Esophagus squamous epithelium (tissue), 5 donors: ENCODE results near the gene LAMC3. TPM values are rescaled to one million over a fixed set of nuclear protein-coding genes. Genes with fewer than 3 reads are reported as not detected.

ENCODE experiments used
- DNase-seq: peaks from one replicate; lab custom pipeline; 2025; lab: John Stamatoyannopoulos, UW
- H3K27ac ChIP-seq, 4 donors: fragments of 200-600 bp; sonication (generic); one replicate each; pipeline ENCODE4 v1.5.1; 2016 to 2019; ENCODE audit warnings: mild to moderate bottlenecking in 1 of 4
- H3K27me3 ChIP-seq, 4 donors: fragments of 200-600 bp; sonication (generic); 1 replicate in 3 of 4; 2 replicates in 1 of 4; pipeline versions ENCODE4 v1.5.1 to v1.6.0; 2017 to 2021; ENCODE audit warnings: antibody characterized with exemption in 1 of 4
- H3K36me3 ChIP-seq, 3 donors: fragments of 200-600 bp; sonication (generic); one replicate each; pipeline ENCODE4 v1.5.1; 2016 to 2019
- H3K4me1 ChIP-seq, 3 donors: fragments of 200-600 bp; sonication (generic); one replicate each; pipeline ENCODE4 v1.5.1; 2017 to 2019
- H3K4me3 ChIP-seq, 4 donors: fragments of 200-600 bp; sonication (generic); 1 replicate in 3 of 4; 2 replicates in 1 of 4; pipeline ENCODE4 v1.5.1; 2016 to 2019; ENCODE audit warnings: mild to moderate bottlenecking in 2 of 4, moderate library complexity in 1 of 4
- H3K9me3 ChIP-seq, 3 donors: fragments of 200-600 bp; sonication (generic); one replicate each; pipeline ENCODE4 v1.5.1; 2016 to 2019
- POLR2A ChIP-seq, 4 donors: fragments of 450-650 bp; IDR thresholded peaks; one replicate each; pipeline ENCODE4 v1.6.1; 2017; ENCODE audit warnings: antibody characterized with exemption in 4 of 4, mild to moderate bottlenecking in 4 of 4, moderate library complexity in 3 of 4
- WGBS, 2 donors: methylation state at CpG; one replicate each; pipeline ENCODE4 v1.1.5; 2018; 5-methylcytosine and 5-hydroxymethylcytosine counted together
- intact Hi-C: fragments of 100-400 bp; cut with DNase I; formaldehyde crosslinking; loops from one replicate; pipeline ENCODE4 v1.15.0; 2022
- total RNA-seq, 4 donors: library from RNA; depleted of rRNA; stranded (reverse); fragments of >200 nt; gene quantifications; one replicate each; pipeline ENCODE4 v1.1.0, GENCODE V29; 2016
- TF ChIP-seq, protein P1 (sequence below), 6 experiments: fragments of 450-650 bp in 4 of 6; fragments of 200-600 bp in 2 of 6; sonication (generic) in 2 of 6; IDR thresholded peaks; one replicate each; pipeline ENCODE4 v1.5.1; 2016 to 2019; ENCODE audit warnings: antibody characterized with exemption in 6 of 6, mild to moderate bottlenecking in 4 of 6, moderate library complexity in 4 of 6
- donor health status: DM: yes; HTN: yes; CAD: no.

The LAMC3 gene
- total RNA-seq, 4 donors from 2014 or later, result 0.53 to 4.6 (median 2.7) TPM

DNA sequence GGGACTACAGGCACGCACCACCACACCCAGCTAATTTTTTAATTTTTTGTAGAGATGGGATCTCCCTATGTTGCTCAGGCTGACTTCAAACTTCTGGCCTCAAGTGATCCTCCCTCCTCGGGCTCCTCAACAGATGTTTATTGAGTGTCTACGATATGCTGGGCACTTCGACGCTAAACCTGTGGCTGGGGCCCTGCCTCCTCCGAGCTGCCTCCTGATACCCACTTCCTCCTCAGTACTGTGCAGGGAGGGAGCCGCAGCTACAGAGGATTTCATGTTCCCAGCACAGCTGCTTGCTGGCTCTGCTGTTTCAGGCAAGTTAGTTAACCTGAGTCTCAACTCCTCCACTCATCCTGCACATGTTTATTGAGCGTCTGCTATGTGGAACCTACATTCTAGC is 97.0 kb downstream of the LAMC3 start:
- H3K27ac ChIP-seq, result no peak overlapping the region
- intact Hi-C loops, result no loop called here
- H3K4me1 ChIP-seq, result peaks cover 0 to 16% (median 0%) of the 10 kb centered on the region in 3 donors
- no peaks in the 10 kb centered on the region for H3K9me3 ChIP-seq
- TF ChIP-seq, protein P1, sequence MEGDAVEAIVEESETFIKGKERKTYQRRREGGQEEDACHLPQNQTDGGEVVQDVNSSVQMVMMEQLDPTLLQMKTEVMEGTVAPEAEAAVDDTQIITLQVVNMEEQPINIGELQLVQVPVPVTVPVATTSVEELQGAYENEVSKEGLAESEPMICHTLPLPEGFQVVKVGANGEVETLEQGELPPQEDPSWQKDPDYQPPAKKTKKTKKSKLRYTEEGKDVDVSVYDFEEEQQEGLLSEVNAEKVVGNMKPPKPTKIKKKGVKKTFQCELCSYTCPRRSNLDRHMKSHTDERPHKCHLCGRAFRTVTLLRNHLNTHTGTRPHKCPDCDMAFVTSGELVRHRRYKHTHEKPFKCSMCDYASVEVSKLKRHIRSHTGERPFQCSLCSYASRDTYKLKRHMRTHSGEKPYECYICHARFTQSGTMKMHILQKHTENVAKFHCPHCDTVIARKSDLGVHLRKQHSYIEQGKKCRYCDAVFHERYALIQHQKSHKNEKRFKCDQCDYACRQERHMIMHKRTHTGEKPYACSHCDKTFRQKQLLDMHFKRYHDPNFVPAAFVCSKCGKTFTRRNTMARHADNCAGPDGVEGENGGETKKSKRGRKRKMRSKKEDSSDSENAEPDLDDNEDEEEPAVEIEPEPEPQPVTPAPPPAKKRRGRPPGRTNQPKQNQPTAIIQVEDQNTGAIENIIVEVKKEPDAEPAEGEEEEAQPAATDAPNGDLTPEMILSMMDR (IDR thresholded peaks at IDR 0.05), result no peak
- TF ChIP-seq POLR2A (IDR thresholded peaks at IDR 0.05), result no peak
- H3K4me3 ChIP-seq, result no peak overlapping the region
- H3K36me3 ChIP-seq, result peaks cover 0 to 10% (median 0%) of the 10 kb centered on the region in 3 donors
- no peak for DNase-seq
- H3K27me3 ChIP-seq, result no peaks in the 10 kb centered on the region
- WGBS, 2 donors, result 83 to 90% methylated on average over 4 to 8 of the region's 8 CpGs

DNA sequence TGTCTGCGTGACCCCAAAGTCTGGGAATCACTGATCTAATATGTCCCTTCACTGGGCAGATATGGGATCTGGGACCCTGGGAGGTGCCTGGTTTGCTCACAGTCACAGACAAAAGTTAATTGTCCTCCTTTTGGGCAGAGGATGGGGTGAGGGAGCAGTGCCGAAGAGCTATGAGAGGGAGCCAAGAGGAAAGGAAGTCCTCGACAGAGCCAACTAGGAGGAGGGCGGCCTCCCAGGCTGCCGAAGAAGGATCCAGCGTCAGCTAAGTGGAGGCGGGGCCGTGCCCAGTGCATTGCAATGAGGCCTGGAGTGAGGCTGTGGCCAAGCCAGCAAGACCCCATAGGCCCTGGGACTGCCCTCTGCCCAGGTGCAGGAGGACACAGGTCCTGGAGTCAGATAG is 98.8 kb downstream of the LAMC3 start:
- no peak overlapping the region for H3K4me3 ChIP-seq
- no peak overlapping the region for H3K27ac ChIP-seq
- H3K9me3 ChIP-seq, result no peaks in the 10 kb centered on the region
- DNase-seq, result no peak
- no peaks in the 10 kb centered on the region for H3K27me3 ChIP-seq
- 71 to 79% methylated on average over 5 to 8 of the region's 8 CpGs for WGBS, 2 donors
- intact Hi-C loops, result no loop called here
- H3K36me3 ChIP-seq, result peaks cover 0 to 10% (median 0%) of the 10 kb centered on the region in 3 donors
- H3K4me1 ChIP-seq, result peaks cover 0 to 13% (median 0%) of the 10 kb centered on the region in 3 donors
- TF ChIP-seq, protein P1 (IDR thresholded peaks at IDR 0.05), result no peak
- TF ChIP-seq POLR2A (IDR thresholded peaks at IDR 0.05), result no peak

DNA sequence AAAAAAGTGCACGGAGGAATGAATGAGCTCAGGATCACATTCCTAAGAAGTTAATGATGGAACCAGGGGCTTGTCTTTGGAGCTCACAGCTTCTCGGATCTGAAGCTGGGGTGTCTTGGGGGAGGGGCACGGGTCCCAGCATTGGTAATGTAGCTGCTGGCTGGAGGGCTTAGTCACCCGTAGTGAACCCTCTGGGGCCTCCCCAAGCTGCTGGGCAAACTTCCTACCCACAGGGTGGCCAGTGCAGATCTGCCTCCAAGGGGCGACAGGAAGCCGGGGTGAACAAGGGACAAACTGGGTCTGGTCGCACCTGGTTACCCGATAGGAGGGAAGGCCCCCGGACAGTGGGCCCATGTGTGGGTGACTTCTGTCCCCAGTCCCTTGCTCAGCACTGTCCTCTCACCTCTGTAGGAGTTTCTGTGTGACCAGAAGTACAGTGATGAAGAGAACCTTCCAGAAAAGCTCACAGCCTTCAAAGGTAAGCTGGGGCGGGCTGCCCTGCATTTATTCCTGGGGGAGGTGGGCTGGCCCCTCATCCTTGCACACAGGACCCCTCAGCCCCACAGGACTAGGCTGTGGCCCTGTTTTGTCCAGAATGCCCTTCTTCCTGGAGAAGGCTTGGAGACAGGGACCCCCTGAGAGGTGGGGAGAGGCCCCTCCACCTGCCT is 102.3 kb downstream of the LAMC3 start:
- H3K36me3 ChIP-seq, result peaks cover 0 to 2% (median 0%) of the 10 kb centered on the region in 3 donors
- DNase-seq, result no peak

DNA sequence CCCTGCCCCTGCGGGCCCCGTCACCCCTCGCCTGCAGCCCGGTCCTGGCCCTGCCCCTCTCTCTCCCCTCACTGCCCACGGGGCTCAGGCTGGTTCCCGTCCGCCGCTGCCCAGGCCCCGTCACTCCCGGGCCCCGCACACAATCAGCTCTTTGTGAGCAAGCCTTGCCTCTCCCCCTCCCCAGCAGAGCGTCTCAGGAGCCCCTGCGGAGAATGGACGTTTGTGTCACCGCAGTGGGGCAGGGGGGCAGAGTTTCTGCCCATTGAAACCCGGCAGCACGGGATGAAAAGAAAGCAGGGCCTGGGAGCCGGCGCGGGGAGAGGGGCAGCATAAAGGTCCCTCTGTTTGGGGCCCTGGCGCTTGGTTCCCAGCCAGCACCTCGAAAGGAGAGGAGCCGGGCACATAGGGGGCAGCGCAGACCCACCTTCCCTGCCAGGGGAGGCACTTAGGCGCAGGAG is 102.9 kb downstream of the LAMC3 start:
- Histone ChIP-seq H3K27me3 (no peaks in the 10 kb centered on the region), H3K4me3 (no peak overlapping the region), H3K27ac (no peak overlapping the region), H3K9me3 (no peaks in the 10 kb centered on the region), H3K36me3 (no peaks in the 10 kb centered on the region), H3K4me1 (peaks cover 0 to 9% (median 0%) of the 10 kb centered on the region in 3 donors)
- intact Hi-C loops, result no loop called here
- DNase-seq, result no peak
- no peak for TF ChIP-seq POLR2A (IDR thresholded peaks at IDR 0.05)
- TF ChIP-seq, protein P1 (IDR thresholded peaks at IDR 0.05), result no peak
- WGBS, 2 donors, result 76 to 93% methylated on average over 5 to 9 of the region's 25 CpGs

More for the DNA sequence above, 102.3 kb downstream of the LAMC3 start:
- Histone ChIP-seq H3K27ac (no peak overlapping the region), H3K9me3 (no peaks in the 10 kb centered on the region), H3K4me3 (no peak overlapping the region), H3K4me1 (peaks cover 0 to 9% (median 0%) of the 10 kb centered on the region in 3 donors), H3K27me3 (no peaks in the 10 kb centered on the region)
- WGBS, 2 donors, result 71 to 75% methylated on average over 2 to 4 of the region's 10 CpGs
- intact Hi-C loops, result no loop called here
- TF ChIP-seq, protein P1 (IDR thresholded peaks at IDR 0.05), result no peak
- no peak for TF ChIP-seq POLR2A (IDR thresholded peaks at IDR 0.05)

DNA sequence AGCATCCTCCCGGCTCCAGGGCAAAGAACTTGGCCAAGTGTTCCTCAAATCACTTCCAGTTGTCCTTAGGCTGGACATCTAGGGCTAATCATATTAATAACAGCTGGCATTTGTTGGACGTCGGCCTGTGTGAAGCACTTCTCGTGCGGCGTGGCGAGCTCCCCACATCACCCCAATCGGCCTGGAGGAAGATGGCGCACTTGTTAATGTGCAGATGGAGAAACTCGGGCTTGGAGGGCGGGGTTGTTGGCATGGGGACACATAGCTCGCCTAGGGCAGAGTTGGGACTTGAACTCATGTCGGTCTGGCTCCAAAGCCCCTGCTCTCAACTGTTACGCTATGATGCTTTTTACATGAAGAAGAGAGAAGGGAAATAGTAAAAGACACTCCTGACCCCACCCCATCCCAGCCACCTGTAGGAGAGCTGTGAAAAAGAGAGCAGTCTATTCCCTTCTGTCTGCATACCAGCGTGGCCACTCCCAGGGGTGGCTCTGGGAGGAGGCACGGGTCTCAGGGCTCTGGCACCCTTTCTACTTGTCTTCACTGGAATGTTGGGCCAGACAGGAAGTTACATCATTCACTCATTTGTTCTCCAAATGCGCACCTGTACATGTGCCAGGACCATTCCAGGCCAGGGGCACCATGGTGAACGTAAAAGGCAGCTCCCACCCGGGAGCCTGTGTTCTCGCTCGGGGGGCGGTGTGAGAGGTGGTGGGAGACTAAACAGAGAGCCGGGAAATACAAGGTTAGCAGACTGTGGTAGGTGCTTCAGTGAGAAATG is 103.6 kb downstream of the LAMC3 start:
- TF ChIP-seq, protein P1 (IDR thresholded peaks at IDR 0.05), result no peak
- TF ChIP-seq POLR2A (IDR thresholded peaks at IDR 0.05), result no peak
- DNase-seq, result no peak
- H3K27ac ChIP-seq, result no peak overlapping the region
- intact Hi-C loops, result no loop called here
- no peaks in the 10 kb centered on the region for H3K27me3 ChIP-seq
- no peak overlapping the region for H3K4me3 ChIP-seq
- WGBS, 2 donors, result 74 to 75% methylated on average over 15 to 17 of the region's 23 CpGs
- no peaks in the 10 kb centered on the region for H3K9me3 ChIP-seq
- H3K36me3 ChIP-seq, result no peaks in the 10 kb centered on the region
- peaks cover 0 to 13% (median 0%) of the 10 kb centered on the region in 3 donors for H3K4me1 ChIP-seq
